ENCODE data around the gene FIBP. TPM values are rescaled to one million over a fixed set of nuclear protein-coding genes. Genes with fewer than 3 reads are reported as not detected.

FIBP gene
- total and polyA plus RNA-seq, 2 of the 8 experiments (the other 6 are each of a cell fraction or from before 2014, with no cell fraction given): 74.3 to 173 TPM

- TF ChIP-seq RBBP5 (IDR thresholded peaks at IDR 0.05; ENCODE audit: borderline replicate concordance, low read depth, low read length) (no peak), POLR2A (IDR thresholded peaks at IDR 0.05; ENCODE audit: control extremely low read depth in 1 of 2, low read depth in 2 of 2, low read length in 2 of 2) (no peak)
Measured at GRCh38 chr11:65879617-65880016, 8.7 kb downstream of the FIBP start, which contains the start of gene CTSW (continued).
